Measurements from ENCODE around the gene CEP104.

- no peak for TF ChIP-seq SMC3 (conservative IDR thresholded peaks at IDR 0.05; ENCODE audit: poor library complexity)
- TF ChIP-seq EP300 (conservative IDR thresholded peaks at IDR 0.05; ENCODE audit: poor library complexity, severe bottlenecking), result no peak
- no peak for TF ChIP-seq CTCF (IDR thresholded peaks at IDR 0.05; ENCODE audit: poor library complexity, severe bottlenecking)
- TF ChIP-seq EZH2 (IDR thresholded peaks at IDR 0.05; ENCODE audit: borderline replicate concordance, insufficient read depth, low read length, poor library complexity, severe bottlenecking), result no peak
- no peak for TF ChIP-seq REST (IDR thresholded peaks at IDR 0.05; ENCODE audit: borderline replicate concordance)
- no peak for TF ChIP-seq RAD21 (conservative IDR thresholded peaks at IDR 0.05)
- no peak for TF ChIP-seq MXI1 (conservative IDR thresholded peaks at IDR 0.05; ENCODE audit: poor library complexity, severe bottlenecking)
- TF ChIP-seq POLR2AphosphoS5 (IDR thresholded peaks at IDR 0.05), result no peak
- no peak for TF ChIP-seq TAF1 (IDR thresholded peaks at IDR 0.05; ENCODE audit: low read depth)
These were observed 26.3 kb upstream of the CEP104 start for GRCh38 chr1:3883194-3883925.

Data from neural cell (in vitro differentiated cells).